ENCODE results near the gene FKBP1A.
A peak's percentile ranks its signal among the peaks of the same experiment; 100 is the strongest.

Gene FKBP1A

DNA sequence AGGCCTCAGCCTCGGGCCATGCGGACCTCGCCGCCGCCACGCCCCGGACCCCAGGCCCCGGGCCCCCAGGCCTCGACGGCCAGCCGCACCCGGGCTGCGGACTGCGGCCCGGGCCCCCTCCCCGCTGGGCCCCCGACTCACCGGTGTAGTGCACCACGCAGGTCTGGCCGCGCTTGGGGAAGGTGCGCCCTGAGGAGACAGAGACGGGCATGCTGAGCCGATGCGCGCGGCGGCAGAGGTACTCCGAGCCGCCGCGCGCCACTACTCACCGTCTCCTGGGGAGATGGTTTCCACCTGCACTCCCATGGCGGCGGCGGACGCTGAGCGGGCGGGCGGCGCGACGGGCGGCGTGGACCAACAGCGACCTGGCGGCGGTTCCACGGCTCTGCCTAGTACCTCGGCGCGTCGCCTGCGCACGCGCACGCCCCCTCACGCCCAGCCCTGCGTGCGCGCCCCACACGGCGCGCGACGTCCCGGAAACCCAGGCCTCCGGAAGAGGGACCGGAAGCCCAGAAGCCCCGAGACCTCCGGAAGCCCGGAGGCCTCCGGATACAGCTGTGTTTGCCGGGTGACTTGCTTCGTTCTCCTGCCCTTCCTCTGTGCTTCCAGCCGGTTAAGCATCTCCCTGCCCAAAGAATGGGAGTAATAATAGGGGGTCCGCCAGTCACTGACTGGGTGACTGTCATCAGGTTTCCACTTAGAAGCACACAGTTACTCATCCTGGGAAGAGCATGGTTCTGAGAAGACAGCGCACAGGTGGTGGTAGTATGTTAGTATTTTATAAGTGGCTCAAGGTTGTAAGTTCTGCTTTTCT is at the start of gene FKBP1A:
TSS of gene FKBP1A (minus strand) at position 362 of the 814 bp plus-strand sequence. CDS start at position 306, 56 bp downstream.
- peak; percentile 93 for DNase-seq (ENCODE audit: low spot score)

DNA sequence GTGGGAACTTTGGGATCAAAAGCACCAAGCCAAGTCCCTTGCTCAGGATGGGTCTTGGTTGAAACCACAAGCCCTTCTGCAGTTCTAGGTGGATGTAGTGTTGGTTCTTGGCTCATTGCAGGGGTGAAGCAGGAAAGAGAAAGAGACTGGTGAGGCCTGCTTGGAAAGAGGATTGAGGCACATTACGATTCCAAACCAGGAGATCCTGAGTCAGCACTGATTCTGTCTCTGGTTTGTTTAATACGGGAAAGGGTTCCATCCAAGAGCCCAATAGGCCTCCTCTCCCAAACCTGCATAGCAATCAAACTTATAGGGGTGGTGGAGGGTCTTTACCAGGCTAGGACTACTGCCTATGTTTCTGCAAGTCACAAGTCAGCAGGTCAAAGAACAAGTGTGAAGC is 49.5 kb upstream of the FKBP1A start:
- DNase-seq (ENCODE audit: low spot score) = no peak

DNA sequence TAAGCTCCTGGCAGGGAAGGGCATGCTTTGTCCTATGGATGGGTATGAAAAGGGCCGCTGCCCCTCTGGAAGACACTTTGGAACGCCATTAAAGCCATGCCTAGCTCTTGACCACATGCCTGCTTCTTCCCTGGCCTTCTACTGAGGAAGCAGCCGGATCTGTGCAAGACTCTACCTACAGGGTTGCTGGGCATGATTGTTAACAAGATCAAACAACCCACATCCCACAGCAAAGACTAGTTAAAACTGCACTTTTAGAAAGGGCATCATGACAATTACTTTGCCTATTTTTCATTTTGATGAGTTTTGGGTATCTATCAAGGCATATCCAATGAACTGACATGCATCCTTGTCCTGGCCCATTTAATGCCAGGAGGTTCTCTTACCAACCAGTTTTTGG is 48.3 kb upstream of the FKBP1A start:
- no peak for DNase-seq (ENCODE audit: low spot score)

DNA sequence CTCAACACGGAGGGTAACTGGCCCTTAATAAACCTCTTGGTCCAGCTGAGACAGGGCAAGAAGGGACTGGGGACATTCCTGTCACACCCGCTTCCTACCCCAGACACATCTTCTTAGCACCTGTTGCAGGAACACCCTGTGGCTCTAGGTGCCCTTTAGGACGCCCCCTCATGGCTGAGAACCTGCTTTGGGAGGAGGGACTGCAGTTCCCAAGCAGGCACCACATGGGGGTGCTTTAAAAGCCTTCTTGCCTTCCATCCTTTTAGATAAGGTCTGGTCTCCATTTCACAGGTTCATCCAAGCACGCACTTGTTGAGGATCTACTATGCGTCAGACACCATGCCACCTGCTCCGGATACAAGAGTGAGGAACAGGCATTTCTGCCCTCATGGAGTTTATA is 47.2 kb upstream of the FKBP1A start:
- DNase-seq (ENCODE audit: low spot score) = no peak

DNA sequence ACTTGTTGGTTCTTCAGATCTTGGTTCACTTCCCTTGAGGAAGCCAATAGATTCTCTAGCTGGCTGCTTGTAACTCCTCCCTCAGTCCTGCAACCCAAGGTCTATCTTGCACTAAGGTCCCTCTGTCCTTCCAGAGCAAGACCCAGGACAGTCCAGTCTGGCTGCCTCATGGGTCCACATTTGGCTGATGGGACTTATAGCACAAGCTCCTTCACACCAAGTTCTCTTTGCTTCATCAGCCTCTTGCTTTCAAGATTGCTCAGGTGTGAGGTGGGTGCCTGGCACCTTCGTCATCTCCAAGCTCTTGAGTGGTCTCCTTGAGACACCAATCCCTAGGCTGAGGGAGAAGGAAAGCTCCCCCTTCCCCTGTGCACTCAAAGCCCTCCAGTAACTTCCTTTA is 45.5 kb upstream of the FKBP1A start:
- no peak for DNase-seq (ENCODE audit: low spot score)

DNA sequence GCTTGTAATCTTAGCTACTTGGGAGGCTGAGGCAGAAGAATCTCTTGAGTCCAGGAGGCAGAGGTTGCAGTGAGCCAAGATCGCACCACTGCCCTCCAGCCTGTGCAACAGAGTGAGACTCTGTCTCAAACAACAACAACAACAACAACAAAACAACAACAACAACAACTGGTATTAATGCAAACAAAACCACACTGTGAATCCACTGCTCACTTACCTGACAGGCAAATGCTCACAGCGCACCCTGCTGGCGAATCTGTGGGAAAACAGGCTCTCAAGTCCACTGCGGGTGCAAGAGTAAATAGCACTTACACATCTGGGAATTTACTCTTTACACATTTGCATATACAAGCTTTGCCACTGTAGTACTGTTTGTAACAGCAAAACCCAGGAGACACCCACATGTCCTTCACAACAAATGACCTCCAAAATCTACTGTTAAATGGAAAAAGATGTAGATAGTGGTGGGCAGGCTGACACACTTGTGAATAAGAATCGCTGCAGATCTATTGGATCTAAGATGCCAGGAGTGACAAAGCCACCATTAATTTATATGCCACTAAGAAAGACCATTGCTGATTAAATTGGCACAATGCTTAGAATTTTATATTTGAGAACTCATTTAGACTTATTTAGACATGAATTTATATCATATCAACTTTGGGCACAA is 44.5 kb upstream of the FKBP1A start:
- DNase-seq (ENCODE audit: low spot score) = peak; percentile 81

DNA sequence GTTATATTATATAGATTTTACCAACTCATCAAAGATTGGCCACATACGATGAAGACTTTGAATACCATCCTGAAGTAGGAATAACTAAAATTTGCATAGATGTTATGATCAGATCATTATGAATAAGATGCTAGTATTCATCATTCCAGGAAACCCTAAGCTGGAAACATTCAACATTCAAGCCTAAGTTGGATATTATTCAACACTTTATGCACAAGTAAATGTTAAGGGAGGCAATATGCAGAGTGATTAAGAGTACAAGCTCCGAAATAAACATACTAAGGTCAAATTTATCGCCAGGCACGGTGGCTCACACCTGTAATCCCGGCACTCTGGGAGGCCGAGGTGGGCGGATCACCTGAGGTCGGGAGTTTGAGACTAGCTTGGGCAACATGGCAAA is 43.4 kb upstream of the FKBP1A start:
- DNase-seq (ENCODE audit: low spot score) = no peak

DNA sequence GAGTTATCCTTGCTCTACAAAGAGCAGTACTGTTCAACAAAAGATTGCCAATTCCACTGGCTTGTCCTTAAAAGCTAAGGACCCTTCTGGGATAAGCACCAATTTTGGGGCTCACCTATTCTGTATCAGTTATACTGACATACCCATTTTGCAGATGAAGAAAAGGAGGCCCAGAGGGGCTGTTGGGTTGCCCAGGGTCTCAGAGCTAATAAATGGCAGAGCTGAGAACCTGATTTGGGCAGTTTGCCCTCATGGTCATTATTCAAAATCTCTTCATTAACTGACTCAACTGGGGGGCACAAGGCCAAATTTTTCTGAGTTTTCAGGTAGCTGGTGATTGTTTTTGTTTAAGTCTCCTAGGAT is 42.5 kb upstream of the FKBP1A start:
- DNase-seq (ENCODE audit: low spot score) = no peak

DNA sequence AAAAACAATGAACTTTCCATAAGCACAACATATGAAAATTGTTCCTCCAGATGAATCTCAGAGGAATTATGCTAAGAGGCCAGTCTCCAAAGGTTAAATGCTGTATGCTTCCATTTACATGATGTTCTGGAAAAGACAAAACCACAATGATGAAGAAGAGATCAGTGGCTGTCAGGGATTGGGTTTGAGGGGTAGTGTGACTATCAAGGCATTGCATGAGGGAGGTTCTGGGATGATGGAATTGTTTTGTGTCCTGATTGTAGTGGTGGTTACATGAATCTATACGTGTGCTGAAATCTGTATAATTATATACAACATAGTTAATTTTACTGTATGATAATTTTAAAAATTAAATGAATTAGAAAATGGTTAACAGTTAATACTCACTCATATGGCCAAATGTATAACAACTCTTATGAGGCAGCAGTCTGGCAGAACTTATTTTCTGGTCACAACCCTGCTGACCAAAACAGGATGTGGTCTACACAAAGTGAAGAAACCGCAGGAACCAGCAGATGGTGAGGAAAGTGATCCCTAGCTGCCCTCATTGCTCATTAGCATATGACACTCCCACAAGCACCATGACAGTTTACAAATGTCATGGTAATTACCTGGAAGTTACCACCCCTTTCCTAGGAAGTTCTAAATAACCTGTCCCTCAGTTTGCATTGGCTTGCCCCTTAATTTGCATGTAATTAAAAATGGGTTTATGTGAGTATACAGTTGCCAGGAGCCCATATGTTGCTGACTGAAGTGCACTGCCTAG is 41.9 kb upstream of the FKBP1A start:
- peak; percentile 66 for DNase-seq (ENCODE audit: low spot score)

DNA sequence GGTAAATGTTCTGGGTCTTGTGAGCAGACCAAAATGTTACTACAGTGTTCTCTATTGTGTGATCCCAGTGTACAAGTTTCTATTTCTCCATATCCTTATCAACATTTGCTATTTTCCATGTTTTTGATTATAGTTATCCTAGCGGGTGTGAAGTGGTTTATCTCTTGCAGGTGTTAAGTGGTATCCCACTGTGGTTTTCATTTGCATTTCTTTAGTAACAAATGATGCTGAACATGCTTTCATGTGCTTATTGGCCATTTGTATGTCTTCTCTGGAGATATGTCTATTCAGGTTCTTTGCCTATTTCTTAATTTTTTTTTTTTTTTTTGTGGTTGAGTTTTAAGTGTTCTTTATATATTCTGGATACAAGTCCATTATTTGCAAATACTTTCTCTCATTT is 38.3 kb upstream of the FKBP1A start:
- no peak for DNase-seq (ENCODE audit: low spot score)

DNA sequence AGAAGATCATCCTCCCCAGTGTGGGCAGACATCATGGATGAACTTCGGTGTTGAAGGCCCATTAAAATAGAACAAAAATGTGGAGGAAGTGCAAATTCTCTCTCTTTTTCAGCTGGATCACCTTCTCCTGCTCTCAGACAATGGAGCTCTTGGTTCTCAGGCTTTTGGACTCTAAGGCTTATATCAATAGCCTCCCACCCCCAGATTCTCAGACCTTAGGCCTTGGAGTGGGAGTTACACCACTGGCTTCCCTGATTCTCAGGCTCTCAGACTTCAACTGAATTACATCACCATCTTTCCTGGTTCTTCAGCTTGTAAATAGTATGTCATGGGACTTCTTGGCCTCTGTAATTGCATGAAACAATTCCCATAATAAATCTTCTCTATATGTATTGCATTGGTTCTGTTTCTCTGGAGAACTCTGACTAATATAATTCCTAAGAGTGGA is 37.2 kb upstream of the FKBP1A start:
- no peak for DNase-seq (ENCODE audit: low spot score)

DNA sequence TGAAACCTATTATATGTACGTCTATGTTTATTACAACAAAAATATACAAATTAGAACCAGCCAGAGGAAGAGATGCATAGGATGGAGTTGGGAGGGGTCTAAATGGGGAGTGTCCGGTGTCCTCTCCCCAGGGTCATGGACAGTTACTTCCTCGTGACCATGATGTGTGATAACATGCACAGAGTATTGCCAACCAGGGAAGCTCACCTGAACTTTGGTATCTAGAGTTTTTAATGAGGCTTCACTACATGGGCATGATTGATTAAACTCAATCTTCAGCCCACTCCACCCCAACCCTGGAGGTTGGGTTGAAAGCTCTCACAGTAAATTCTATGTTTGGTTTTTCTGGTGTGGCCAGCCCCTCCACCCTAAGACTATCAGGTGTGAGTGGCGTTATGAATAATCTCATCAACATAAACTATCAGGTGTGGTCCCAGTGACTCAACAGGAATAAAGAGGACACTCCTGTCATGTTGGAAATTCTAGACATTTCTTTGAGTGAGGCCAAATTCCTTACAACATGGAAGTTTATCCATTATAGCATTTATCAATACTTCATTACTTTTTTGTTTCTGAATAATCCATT is 36.4 kb upstream of the FKBP1A start:
- no peak for DNase-seq (ENCODE audit: low spot score)

DNA sequence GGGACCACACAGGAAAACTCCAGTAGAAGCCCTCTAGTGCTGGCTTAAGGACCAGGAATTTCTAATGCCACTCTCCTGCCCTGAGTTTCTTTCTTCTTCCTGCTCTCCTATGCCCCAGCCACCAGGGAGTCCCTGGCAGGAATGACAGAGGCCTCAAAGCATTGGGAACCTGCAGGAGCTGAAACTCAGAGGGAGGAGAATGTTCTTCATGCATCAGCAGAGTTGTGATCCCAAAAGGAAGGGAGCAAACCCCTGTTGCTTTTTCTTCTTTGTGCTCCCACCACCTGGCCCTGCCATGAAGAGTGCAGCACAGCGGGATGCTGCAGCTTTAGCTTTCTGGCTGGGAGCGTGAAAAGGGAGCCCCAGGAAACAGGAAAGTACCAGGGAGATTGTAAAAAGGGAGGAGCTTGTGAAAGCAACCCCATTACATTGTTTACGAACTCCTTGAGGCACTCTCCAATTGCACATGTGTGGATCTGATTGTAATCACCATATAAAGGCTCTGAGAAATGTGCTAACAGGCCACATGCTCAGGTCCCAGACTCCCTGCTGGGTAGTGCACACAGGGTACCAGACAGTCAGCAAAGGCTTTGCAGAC is 34.7 kb upstream of the FKBP1A start:
- DNase-seq (ENCODE audit: low spot score) = no peak

DNA sequence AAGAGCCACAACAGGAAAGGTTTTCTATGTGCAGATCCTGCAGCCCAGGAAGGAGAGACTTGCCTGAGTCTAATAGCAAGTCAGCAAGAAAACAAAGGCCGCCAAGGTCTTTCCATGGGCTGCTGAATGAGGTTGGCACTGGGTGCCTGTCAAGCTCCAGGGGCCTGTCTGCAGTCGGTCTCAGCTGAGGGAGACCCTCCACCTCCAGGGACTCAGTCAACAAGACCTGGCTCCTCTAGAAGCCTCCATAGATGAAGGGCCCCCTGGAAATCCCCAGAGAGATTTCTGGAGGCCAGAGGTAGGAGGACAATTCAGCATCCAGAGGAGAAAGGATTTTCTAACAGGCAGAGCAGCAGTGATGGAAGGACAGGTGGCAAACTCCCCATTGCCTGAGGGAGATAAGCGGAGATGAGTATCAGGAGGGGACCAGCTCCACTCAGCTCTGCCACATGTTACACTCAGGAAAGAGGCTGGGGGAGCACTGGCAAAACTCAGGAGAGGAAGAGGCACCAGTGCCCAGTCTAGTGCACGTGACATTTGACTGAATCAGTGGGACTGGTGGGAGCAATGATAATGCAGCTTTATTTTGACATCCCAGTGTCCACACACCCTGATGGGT is 33.5 kb upstream of the FKBP1A start:
- no peak for DNase-seq (ENCODE audit: low spot score)

DNA sequence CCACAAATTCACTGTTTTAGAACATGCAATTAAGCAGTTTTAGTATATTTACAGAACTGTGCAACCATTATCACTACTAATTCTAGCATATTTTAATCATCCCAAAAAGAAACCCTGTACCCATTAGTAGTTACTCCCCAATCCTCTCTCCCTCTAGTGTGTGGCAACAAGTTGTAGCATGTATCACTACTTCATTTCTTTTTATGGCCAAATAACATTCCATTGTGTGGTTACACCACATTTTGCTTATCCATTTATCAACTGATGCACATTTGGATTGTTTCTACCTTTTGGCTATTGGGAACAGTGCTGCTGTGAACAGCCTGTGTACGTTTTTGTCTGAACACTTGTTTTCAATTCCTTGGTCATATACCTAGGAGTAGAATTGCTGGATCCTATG is 31.5 kb upstream of the FKBP1A start:
- DNase-seq (ENCODE audit: low spot score) = no peak

DNA sequence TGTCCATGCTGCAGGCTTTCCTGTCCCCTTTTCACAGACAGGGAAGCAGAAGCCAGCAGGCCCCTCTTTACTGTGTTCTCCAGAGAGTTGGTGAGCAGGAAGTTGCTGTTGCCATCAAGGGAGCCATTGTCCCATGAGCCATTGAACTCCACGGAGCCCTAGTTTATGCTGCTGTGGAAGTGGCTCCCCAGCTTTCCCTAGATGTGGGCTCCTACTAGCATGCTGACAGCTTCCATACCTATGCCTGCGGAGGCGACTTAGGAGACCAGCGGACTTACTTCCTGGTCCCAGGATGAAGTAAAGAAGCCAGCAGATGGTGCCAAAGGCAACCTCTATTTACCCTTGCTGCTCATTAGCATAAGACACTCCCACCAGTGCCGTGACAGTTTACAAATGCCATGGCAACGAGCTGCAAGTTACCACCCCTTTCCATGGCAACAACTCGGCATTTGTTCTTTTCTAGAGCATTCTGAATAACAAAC is 30.8 kb upstream of the FKBP1A start:
- DNase-seq (ENCODE audit: low spot score) = no peak

DNA sequence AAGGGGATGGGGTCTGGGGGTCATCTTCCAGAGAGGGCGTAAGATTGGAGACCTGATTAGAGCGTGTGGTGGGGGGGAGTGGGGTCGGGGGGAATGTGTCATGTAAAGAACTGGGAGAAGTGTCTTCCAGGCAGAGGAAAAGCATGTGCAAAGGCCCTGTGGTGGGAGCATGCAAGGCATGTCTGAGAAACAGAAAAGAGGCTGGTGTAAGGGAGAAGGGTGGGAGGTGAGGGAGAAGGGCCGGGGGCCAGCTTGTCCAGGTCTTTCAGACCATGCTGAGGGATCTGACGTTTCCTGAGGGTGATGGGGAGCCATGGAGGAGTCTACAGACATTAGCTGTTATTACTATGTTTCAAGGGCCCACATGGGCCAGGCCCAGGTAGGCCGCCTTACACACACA is 30.4 kb upstream of the FKBP1A start:
- no peak for DNase-seq (ENCODE audit: low spot score)

DNA sequence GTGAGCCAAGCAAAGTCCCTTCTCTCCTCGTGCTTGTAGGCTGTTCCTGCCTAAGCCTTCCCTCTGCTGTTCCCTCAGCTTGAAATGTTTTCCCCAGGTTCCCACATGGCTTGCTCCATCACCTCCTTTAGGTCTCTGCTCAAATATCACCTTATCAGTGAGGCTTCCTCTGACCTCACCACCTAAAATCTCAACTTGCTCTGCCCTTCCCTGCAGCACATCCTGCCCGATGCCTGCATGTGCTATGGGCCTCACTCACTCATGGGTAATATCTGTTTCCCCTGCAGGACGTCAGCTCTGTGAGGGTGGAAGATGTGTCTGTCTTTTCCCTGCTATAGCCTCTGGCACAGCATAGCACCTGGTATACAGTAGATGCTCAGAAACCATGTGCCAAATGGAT is 29.9 kb upstream of the FKBP1A start:
- no peak for DNase-seq (ENCODE audit: low spot score)

DNA sequence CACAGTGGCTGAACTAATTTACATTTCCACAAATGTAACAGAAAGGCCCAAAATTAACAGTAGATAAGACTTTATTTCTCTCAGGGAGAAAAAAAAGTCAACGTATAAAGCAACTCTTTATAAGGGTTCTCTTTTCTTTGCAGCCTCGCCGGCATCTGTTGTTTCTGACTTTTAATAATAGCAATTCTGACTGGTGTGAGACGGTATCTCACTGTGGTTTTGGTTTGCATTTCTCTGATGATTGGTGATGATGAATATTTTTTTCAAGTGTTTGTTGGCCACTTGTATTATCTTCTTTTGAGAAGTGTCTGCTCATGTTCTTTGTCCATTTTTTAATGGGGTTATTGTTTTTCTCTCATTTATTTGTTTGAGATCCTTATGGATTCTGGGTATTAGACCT is 27.2 kb upstream of the FKBP1A start:
- DNase-seq (ENCODE audit: low spot score) = no peak

DNA sequence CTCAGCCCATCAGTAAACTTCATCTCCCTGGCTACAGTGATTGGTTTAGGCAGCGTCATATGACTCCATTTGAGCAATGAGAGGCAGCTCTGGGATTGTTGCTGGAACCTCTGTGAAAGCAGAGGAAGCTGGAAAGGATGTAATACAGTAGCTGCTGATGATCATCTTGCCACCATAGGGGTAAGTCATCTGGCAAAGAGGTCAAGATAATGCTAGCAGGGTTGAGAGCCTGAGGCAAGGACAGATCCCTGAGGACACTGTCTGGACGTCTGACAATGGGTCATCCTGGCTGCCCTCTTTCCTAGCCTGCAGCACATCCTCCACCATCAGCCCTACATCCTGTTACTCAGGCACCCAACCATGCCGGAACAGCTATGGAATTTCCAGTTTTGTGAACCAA is 25.5 kb upstream of the FKBP1A start:
- no peak for DNase-seq (ENCODE audit: low spot score)

DNA sequence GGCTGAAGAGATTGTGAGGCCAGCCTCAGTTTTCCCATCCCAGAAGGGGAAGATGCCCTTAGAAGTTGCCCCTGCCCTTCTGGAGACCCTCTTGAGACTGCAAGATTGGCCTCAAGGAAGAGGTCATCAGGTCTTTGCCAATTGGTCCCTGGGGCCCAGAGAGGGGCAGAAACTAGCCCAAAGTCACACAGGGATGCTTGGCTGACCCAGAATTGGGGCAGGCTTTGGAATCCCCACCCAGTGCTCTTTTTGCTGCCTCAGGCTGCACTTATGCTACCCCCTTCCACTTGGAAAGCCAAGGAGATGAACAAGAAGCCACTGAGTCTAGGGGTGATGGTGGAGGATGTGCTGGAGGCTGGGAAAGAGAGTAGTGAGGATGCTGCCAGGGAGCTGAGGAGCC is 24.9 kb upstream of the FKBP1A start:
- DNase-seq (ENCODE audit: low spot score) = no peak

DNA sequence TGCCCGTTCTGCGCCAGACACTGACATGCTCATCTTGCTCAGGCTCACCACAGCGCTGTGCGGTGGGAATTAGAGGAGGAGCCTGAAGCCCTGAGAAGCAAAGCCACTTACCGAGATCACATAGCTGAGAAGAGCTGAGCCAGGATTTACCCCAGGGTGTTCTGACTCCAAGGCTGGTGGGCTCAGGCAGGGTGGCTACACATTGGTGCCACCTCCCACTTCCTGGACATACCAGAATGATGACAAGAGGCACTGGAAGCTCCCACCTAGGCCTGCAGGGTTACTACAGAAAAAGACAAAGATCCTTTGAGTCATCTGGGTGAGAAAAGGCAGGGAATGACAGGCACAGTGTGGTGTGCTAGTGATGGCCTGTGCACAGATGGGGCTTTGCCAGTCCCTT is 24.4 kb upstream of the FKBP1A start:
- no peak for DNase-seq (ENCODE audit: low spot score)

Data from CD4-positive, alpha-beta T cell treated with Interleukin-6 at 100 ng/mL for 8 hours (primary cell).